Aorta (tissue), 5 donors: Measurements from ENCODE around the gene MRPL20. TPM values are rescaled to one million over a fixed set of nuclear protein-coding genes. Genes with fewer than 3 reads are reported as not detected.
"Not testable (repeated sequence)": the region's sequence is repeated elsewhere in the genome, so short reads cannot be mapped to it uniquely, and the experiment has no call there.

Experiments used
- ATAC-seq: fragments of 200-7000 bp; cut with Tn5 transposase; one replicate; pipeline ENCODE4 v1.9.1; 2022; ENCODE audit warnings: moderate library complexity; ENCODE audit not compliant: low FRiP score
- DNase-seq, 2 donors: peaks; one replicate each; pipeline ENCODE4 v3.0.0-alpha.2; 2020
- H3K27ac ChIP-seq, 2 donors: one replicate each; pipeline ENCODE4 v1.5.1; 2013; ENCODE audit warnings: low read length in 2 of 2, mild to moderate bottlenecking in 2 of 2, moderate library complexity in 2 of 2, control low read depth in 1 of 2, inconsistent platforms in 1 of 2, low read depth in 1 of 2
- H3K27me3 ChIP-seq, 2 donors: one replicate each; pipeline ENCODE4 v1.6.1; 2013; ENCODE audit warnings: control low read depth in 1 of 2, low read length in 1 of 2, mild to moderate bottlenecking in 1 of 2, moderate library complexity in 1 of 2; ENCODE audit not compliant: insufficient read depth in 2 of 2, control insufficient read depth in 1 of 2
- H3K36me3 ChIP-seq, 2 donors: one replicate each; pipeline ENCODE4 v1.6.1; 2013; ENCODE audit warnings: control low read depth in 1 of 2, low read length in 1 of 2, mild to moderate bottlenecking in 1 of 2; ENCODE audit not compliant: insufficient read depth in 2 of 2, control insufficient read depth in 1 of 2
- H3K4me1 ChIP-seq, 2 donors: one replicate each; pipeline ENCODE4 v1.6.1; 2013; ENCODE audit warnings: low read length in 2 of 2, control low read depth in 1 of 2, mild to moderate bottlenecking in 1 of 2, moderate library complexity in 1 of 2; ENCODE audit not compliant: insufficient read depth in 2 of 2, control insufficient read depth in 1 of 2
- H3K4me3 ChIP-seq, 2 donors: one replicate each; pipeline ENCODE4 v1.5.1; 2013; ENCODE audit warnings: low read length in 2 of 2, control low read depth in 1 of 2, mild to moderate bottlenecking in 1 of 2
- H3K9me3 ChIP-seq: one replicate; pipeline ENCODE4 v1.6.1; 2013; ENCODE audit warnings: mild to moderate bottlenecking, low read length; ENCODE audit not compliant: control insufficient read depth
- WGBS, 2 donors: extraction: QIAGEN DNeasy Blood & Tissue Kit; methylation state at CpG; one replicate each; pipeline ENCODE4 v1.1.7; 2013; 5-methylcytosine and 5-hydroxymethylcytosine counted together
- intact Hi-C, 2 donors: fragments of 100-400 bp; cut with DNase I; formaldehyde crosslinking; loops; one replicate each; pipeline versions ENCODE4 v1.14.2 to v1.15.0; 2022
- long read RNA-seq, 2 donors: library from polyadenylated mRNA; unstranded; transcript quantifications; one replicate each; pipeline ENCODE4 v2.0.0, GENCODE V29; 2020 to 2021
- polyA plus RNA-seq, 2 donors: library from polyadenylated mRNA; stranded (reverse); fragments of 200-250 nt; gene quantifications; one replicate each; pipeline ENCODE4 v1.2.3, GENCODE V29; 2013
- total RNA-seq, 2 donors: library from RNA; stranded (reverse); fragmentation: NEBNext Ultra II Directional; extraction: Animal tissue kit (Norgen Biotek cat#: 25700); gene quantifications; one replicate each; pipeline ENCODE4 v1.2.1, GENCODE V29; 2021
- donor health status: healthy with polysubstance abuse.
- donor health status: Bipolar disorder and iron deficiency.
- donor health status: DM: no; HTN: no; CAD: no.
- donor health status: DM: no; HTN: no; CAD: no.
- donor health status: DM: yes; HTN: yes; CAD: no.

The MRPL20 gene
- total RNA-seq (10 to 100 TPM; 69.7 to 70.2 TPM), polyA plus RNA-seq (100 to 1,000 TPM; 144 to 184 TPM)
- long read RNA-seq, donor 1, transcript MRPL20-201 (4 exons, 721 nt) = major isoform, 18 of 27 reads
- long read RNA-seq, donor 1, partial matches to known transcripts = 5 of 27 reads
- long read RNA-seq, donor 1, other reads (novel, unspliced or antisense) = 2 of 27 reads
- long read RNA-seq, donor 2, transcript MRPL20-201 (4 exons, 721 nt) = major isoform, 14 of 15 reads
- long read RNA-seq, donor 2, partial matches to known transcripts = 1 of 15 reads
- long read RNA-seq, donor 2, other reads (novel, unspliced or antisense) = 0 of 15 reads

- Histone ChIP-seq H3K36me3 (no peaks in the 10 kb centered on the region), H3K4me1 (no peaks in the 10 kb centered on the region), H3K9me3 (no peaks in the 10 kb centered on the region), H3K4me3 (peak within 1 kb of the TSS; percentile 64 to 89), H3K27ac (no peak within 1 kb of the TSS), H3K27me3 (no peaks in the 10 kb centered on the region)
- WGBS, 2 donors = 1% methylated on average over 89 to 98 of the region's 98 CpGs
- intact Hi-C loops = no loop called here
- DNase-seq (peak; percentile 97 to 99), ATAC-seq (peak; percentile 97)
These were observed at the start of gene MRPL20 for GRCh38 chr1:1406821-1407635. MRPL20 (minus strand) TSS chr1:1407293; CDS start chr1:1407217, 76 bp downstream.

- intact Hi-C loops, H3K4me3 ChIP-seq, H3K36me3 ChIP-seq, H3K9me3 ChIP-seq, H3K27me3 ChIP-seq, ATAC-seq, H3K27ac ChIP-seq, H3K4me1 ChIP-seq, DNase-seq: not testable (repeated sequence)
- 86% methylated on average over 17 to 19 of the region's 22 CpGs for WGBS, 2 donors
These were observed 49.7 kb upstream of the MRPL20 start for GRCh38 chr1:1456683-1457255.

GRCh38 chr1:1455934-1456333 is 48.8 kb upstream of the MRPL20 start:
- intact Hi-C loops, H3K27ac ChIP-seq, H3K36me3 ChIP-seq, H3K9me3 ChIP-seq, H3K4me1 ChIP-seq, H3K4me3 ChIP-seq, H3K27me3 ChIP-seq, DNase-seq, ATAC-seq: not testable (repeated sequence)
- 63 to 100% methylated on average over 1 to 4 of the region's 15 CpGs for WGBS, 2 donors

- ATAC-seq (no peak), DNase-seq (no peak)
- H3K4me3 ChIP-seq = no peak overlapping the region
- H3K27ac ChIP-seq = no peak overlapping the region
- H3K4me1 ChIP-seq = no peaks in the 10 kb centered on the region
- intact Hi-C loops = no loop called here
- H3K9me3 ChIP-seq = no peaks in the 10 kb centered on the region
- H3K27me3 ChIP-seq = no peaks in the 10 kb centered on the region
- no peaks in the 10 kb centered on the region for H3K36me3 ChIP-seq
- WGBS, 2 donors = 86 to 94% methylated on average over 26 to 30 of the region's 30 CpGs
These were observed 48.3 kb upstream of the MRPL20 start for GRCh38 chr1:1455366-1455884.

- H3K4me1 ChIP-seq, intact Hi-C loops, H3K4me3 ChIP-seq, H3K27ac ChIP-seq, DNase-seq, H3K9me3 ChIP-seq, ATAC-seq, H3K27me3 ChIP-seq, H3K36me3 ChIP-seq: not testable (repeated sequence)
- 69 to 75% methylated on average over 28 to 38 of the region's 41 CpGs for WGBS, 2 donors
These were observed 47.4 kb upstream of the MRPL20 start for GRCh38 chr1:1454286-1455056.

- no peak overlapping the region for H3K27ac ChIP-seq
- no peak for ATAC-seq
- intact Hi-C loops = no loop called here
- no peaks in the 10 kb centered on the region for H3K27me3 ChIP-seq
- H3K36me3 ChIP-seq = no peaks in the 10 kb centered on the region
- no peaks in the 10 kb centered on the region for H3K9me3 ChIP-seq
- H3K4me3 ChIP-seq = no peak overlapping the region
- no peak for DNase-seq
- H3K4me1 ChIP-seq = no peaks in the 10 kb centered on the region
- 92 to 93% methylated on average over 16 of the region's 16 CpGs for WGBS, 2 donors
These were observed 45.8 kb upstream of the MRPL20 start for GRCh38 chr1:1452882-1453281.

GRCh38 chr1:1452365-1452739 is 45.3 kb upstream of the MRPL20 start:
- intact Hi-C loops, H3K9me3 ChIP-seq, H3K36me3 ChIP-seq, H3K4me1 ChIP-seq, H3K4me3 ChIP-seq, H3K27ac ChIP-seq, DNase-seq, H3K27me3 ChIP-seq, ATAC-seq: not testable (repeated sequence)
- 75% methylated on average over 8 of the region's 8 CpGs for WGBS, 2 donors

GRCh38 chr1:1451696-1452364 is 44.7 kb upstream of the MRPL20 start:
- WGBS, 2 donors = 88 to 91% methylated on average over 26 of the region's 26 CpGs
- intact Hi-C loops = no loop called here
- no peaks in the 10 kb centered on the region for H3K4me1 ChIP-seq
- H3K4me3 ChIP-seq = no peak overlapping the region
- H3K9me3 ChIP-seq = no peaks in the 10 kb centered on the region
- H3K27ac ChIP-seq = no peak overlapping the region
- ATAC-seq (no peak), DNase-seq (no peak)
- H3K36me3 ChIP-seq = no peaks in the 10 kb centered on the region
- H3K27me3 ChIP-seq = no peaks in the 10 kb centered on the region
